HG03521 (cell line): Measurements from ENCODE around the gene RASSF7.

Source experiments
- ATAC-seq: cut with Tn5 transposase; IDR thresholded peaks from one replicate; pipeline ENCODE4 v1.9.1; 2021; ENCODE audit warnings: mild to moderate bottlenecking, moderate library complexity; ENCODE audit not compliant: unreplicated experiment

RASSF7 gene

GRCh38 chr11:581752-582151 lies 21.0 kb downstream of the RASSF7 start:
- ATAC-seq: no peak

- no peak for ATAC-seq
Observed at GRCh38 chr11:584287-584686, 23.5 kb downstream of the RASSF7 start.

GRCh38 chr11:586376-587316 lies 25.9 kb downstream of the RASSF7 start:
- ATAC-seq: no peak

GRCh38 chr11:587546-587945 lies 26.8 kb downstream of the RASSF7 start:
- ATAC-seq: no peak

GRCh38 chr11:587978-588380 lies 27.2 kb downstream of the RASSF7 start:
- no peak for ATAC-seq

- ATAC-seq: no peak
Observed at GRCh38 chr11:589798-590197, 29.0 kb downstream of the RASSF7 start.

GRCh38 chr11:590997-591396 lies 30.2 kb downstream of the RASSF7 start:
- ATAC-seq: no peak

- no peak for ATAC-seq
Observed at GRCh38 chr11:592501-592900, 31.7 kb downstream of the RASSF7 start.

- ATAC-seq: no peak
Observed at GRCh38 chr11:592918-593317, 32.1 kb downstream of the RASSF7 start.

- ATAC-seq: no peak
Observed at GRCh38 chr11:593347-593746, 32.6 kb downstream of the RASSF7 start.

- no peak for ATAC-seq
Observed at GRCh38 chr11:595400-595799, 34.6 kb downstream of the RASSF7 start.

- ATAC-seq: no peak
Observed at GRCh38 chr11:596374-596773, 35.6 kb downstream of the RASSF7 start.

GRCh38 chr11:597166-597725 lies 36.5 kb downstream of the RASSF7 start:
- no peak for ATAC-seq

GRCh38 chr11:598005-598680 lies 37.4 kb downstream of the RASSF7 start:
- no peak for ATAC-seq

- ATAC-seq: no peak
Observed at GRCh38 chr11:601573-602245, 40.9 kb downstream of the RASSF7 start.

GRCh38 chr11:603154-603553 lies 42.4 kb downstream of the RASSF7 start:
- ATAC-seq: no peak

GRCh38 chr11:605286-606129 lies 44.7 kb downstream of the RASSF7 start:
- ATAC-seq: no peak

GRCh38 chr11:606245-606644 lies 45.5 kb downstream of the RASSF7 start:
- ATAC-seq: no peak

GRCh38 chr11:607020-607780 lies 46.4 kb downstream of the RASSF7 start:
- no peak for ATAC-seq
